Right renal pelvis (tissue), 4 donors: ENCODE data around the gene SLC26A11. TPM values are rescaled to one million over a fixed set of nuclear protein-coding genes. Genes with fewer than 3 reads are reported as not detected.
A peak's percentile ranks its signal among the peaks of the same experiment; 100 is the strongest.
"Not testable (repeated sequence)": the region's sequence is repeated elsewhere in the genome, so short reads cannot be mapped to it uniquely, and the experiment has no call there.

Experiments used
- DNase-seq, 4 donors: peaks; one replicate each; pipeline ENCODE4 v3.0.0-alpha.2; 2013; ENCODE audit warnings: low read depth in 4 of 4, low spot score in 3 of 4, missing footprints in 1 of 4
- polyA plus RNA-seq, 4 donors: library from polyadenylated mRNA; unstranded; fragments of 120-200 nt; gene quantifications; one replicate each; pipeline ENCODE4 v1.2.1, GENCODE V29; 2013; ENCODE audit not compliant: insufficient read length in 4 of 4

Gene SLC26A11
- polyA plus RNA-seq, 4 donors = 22.9 to 28.8 (median 25.7) TPM

DNA sequence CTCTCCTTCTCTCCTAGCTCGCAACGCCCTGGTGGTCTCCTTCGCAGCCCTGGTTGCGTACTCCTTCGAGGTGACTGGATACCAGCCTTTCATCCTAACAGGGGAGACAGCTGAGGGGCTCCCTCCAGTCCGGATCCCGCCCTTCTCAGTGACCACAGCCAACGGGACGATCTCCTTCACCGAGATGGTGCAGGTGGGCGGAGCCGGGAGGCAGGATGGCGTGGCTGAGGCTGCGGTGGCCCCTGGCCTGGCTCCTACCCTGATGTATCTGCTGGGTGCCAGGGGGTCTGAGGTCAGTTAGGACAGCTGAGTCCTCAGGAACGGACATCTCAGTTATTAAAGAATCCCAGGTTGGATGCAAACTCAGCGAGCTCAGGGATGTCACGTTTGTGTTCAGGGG, 16.7 kb downstream of the SLC26A11 start:
- no peak for DNase-seq

DNA sequence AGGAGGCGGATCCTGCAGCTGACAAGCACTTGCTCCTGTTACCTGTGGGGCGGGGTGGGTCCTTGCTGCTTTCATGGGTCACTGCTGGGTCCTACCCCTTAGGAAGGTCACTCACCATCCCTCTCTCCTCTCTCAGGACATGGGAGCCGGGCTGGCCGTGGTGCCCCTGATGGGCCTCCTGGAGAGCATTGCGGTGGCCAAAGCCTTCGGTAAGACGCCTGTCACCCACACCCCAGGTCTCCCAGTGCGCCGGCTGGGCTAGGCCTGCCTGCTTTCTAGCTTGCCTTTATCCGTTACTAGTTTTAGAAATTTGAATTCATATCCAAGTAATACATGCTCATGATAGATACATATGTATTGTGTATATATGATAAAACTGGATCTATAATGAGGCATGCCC, 17.2 kb downstream of the SLC26A11 start:
- no peak for DNase-seq

DNA sequence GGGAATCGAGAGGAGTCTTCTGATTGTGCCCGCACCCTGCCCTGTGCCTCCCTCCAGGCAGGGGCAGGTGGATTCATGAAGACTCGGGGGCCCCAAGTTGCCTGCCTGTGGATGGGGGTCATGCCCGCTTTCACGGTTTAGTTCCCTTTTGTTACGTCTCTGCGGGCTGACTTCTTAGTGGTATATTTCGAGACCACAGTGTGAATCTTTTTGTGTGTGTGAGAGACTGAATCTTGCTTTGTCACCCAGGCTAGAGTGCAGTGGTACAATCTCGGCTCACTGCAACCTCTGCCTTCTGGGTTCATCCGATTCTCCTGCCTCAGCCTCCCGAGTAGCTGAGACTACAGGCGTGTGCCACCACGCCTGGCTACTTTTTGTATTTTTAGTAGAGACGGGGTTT, 22.3 kb downstream of the SLC26A11 start:
- no peak for DNase-seq

DNA sequence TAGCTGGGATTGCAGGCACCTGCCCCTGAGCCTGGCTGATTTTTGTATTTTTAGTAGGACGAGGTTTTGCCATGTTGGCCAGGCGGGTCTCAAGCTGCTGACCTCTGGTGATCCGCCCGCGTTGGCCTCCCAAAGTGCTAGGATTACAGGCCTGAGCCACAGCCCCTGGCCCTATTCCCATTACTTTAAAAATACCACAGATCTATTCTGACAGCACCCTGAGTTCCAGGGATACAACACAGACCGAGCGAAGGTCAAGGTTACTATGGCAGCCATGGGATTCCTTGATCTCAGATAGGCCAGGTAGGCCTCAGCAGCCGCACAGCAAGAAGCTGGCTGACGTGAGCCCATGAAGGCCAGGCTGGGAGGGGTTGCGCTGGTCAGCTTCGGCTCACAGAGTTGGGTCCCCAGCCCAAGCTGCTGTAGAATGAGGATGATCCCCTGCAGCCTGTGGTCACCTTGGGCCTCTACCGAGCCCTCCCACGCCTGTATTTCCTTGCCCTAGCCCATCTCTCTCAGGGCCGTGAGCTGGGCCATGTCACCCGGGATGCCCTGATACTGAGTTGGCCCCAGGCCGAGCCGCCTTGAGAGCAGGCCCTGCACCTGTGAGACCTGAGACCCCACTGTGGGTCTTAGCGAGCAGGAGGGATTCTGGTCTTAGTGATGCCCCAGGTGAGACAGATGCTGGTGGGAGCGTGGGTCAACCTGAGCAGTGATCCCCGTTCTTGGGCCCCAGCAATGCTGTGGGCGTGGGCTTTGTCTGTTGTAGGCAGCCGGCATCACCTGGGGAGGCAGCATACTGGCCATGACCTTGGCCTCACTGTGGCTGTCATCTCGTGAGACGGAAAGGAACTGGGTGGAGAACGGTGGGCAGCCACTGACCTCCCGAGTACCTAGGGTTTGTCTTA, 23.6 kb downstream of the SLC26A11 start:
- DNase-seq = no peak

DNA sequence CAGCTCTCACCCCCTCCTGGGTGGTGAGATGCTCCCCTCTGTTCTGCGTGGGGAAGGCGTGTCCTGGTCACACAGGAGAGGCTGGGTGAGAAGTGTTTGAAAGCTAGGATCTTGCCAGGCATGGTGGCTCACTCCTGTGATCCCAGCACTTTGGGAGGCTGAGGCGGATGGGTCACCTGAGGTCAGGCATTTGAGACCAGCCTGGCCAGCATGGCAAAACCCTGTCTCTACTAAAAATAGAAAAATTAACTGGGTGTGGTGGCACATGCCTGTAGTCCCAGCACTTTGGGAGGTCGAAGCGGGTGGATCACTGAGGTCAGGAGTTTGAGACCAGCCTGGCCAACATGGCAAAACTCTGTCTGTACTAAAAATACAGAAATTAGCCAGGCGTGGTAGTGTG, 24.2 kb downstream of the SLC26A11 start:
- not testable (repeated sequence) for DNase-seq

DNA sequence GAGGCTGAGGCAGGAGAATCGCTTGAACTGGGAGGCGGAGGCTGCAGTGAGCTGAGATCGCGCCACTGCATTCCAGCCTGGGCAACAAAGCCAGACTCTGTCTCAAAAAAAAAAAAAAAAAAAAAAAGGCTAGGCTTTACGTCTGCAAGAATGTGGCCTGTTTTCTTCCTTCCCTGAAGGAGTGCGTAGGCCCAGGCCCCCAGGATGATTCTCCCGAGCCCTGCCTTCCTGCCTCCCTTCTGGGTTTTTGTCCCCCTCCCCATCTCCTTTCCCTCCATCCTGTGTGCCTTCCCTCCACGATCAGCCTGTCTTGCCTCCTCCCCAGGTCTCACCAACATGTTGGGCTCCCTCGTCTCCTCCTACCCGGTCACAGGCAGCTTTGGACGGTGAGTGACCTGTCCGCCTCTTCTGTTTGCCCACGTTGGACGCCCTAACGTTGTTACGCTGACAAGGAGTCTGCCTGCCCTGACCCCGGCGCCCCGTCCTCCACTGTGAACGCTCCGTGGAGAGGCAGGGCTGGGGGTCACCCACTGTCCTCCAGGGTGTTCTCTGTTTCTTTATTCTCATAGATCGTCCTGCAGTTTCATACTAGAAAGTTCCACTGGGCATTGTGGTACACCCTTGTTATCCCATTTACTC, 24.8 kb downstream of the SLC26A11 start:
- DNase-seq = no peak

DNA sequence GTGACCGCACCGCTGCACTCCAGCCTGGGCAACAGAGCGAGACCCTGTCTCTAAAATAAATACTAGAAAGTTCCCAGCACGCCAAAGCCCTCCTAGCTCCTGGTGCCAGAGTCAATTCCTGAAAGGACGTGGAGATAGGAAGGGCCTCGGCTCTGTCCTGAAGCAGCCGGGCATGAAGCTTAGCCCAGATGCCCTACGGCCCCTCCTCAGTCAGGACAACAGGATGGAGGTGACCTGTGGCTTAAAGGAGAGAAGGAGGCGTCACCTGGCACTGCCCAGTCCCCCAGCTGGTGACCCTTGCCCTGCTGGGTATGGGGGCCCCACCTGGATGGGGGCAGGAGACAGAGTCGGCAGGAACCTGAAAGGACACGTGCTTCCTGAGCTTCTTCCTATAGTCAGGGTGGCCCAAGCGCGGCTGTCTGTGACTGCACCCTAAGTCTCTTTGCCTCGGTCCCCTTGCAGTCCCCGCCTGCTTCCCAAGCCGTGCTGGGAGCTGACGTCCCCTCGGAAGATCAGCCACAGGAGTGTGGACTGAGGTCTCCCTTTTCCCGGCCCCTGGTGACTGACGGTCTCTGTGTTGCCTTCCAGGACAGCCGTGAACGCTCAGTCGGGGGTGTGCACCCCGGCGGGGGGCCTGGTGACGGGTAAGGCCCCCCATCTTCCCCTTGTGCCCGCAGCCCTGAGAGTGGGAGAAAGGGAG, 25.5 kb downstream of the SLC26A11 start:
- DNase-seq = no peak

DNA sequence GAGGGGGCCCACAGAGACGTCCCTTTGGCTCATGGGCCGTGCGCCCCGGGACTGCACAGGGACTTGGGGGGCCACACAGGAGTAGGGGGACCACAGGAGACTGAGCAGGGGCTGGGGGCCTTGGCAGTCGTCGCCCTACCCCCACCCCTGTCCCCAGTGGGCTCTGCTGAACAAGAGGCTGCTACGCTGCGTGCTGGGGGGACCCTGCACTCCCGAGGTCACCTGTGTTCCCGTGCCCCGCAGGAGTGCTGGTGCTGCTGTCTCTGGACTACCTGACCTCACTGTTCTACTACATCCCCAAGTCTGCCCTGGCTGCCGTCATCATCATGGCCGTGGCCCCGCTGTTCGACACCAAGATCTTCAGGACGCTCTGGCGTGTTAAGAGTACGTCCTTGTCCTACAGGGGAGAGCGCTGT, 26.0 kb downstream of the SLC26A11 start:
- no peak for DNase-seq

DNA sequence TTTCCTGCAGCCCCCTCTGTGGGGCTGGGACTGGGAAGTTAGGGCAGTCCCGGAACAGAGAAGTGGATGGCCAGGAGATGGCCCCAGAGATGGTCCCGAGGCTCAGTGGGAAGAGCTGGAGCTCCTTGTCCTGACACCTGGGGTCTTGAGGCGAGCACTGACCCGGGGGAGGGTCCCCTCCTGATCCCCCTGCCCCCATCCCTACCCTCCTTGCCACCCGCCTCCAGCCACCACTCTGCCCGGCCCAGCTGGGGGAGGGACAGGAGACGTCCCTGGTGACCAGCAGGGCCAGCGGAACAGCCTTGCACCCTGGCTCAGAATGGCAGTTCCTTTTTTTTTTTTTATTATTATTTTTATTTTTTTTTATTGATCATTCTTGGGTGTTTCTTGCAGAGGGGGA, 26.5 kb downstream of the SLC26A11 start:
- DNase-seq = no peak

DNA sequence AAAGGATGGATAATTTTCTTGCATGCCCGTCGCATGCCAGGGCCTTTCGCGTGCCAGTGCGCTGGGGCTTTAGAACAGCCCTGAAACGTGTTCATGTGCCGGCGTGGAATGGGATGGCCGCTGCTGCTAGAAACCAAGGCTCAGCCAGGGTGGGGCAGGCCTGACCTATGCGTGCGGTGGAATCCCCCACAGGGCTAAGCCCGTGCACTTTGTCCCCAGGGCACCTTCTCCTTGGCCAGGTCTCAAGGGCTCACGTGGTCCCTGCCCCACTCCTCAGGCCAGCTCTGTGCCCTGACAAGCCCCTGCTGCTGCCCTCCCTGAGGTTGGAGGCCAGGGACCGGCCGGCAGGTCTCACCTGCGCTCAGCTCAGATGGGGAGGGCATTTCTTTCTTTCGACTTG, 27.3 kb downstream of the SLC26A11 start:
- no peak for DNase-seq

DNA sequence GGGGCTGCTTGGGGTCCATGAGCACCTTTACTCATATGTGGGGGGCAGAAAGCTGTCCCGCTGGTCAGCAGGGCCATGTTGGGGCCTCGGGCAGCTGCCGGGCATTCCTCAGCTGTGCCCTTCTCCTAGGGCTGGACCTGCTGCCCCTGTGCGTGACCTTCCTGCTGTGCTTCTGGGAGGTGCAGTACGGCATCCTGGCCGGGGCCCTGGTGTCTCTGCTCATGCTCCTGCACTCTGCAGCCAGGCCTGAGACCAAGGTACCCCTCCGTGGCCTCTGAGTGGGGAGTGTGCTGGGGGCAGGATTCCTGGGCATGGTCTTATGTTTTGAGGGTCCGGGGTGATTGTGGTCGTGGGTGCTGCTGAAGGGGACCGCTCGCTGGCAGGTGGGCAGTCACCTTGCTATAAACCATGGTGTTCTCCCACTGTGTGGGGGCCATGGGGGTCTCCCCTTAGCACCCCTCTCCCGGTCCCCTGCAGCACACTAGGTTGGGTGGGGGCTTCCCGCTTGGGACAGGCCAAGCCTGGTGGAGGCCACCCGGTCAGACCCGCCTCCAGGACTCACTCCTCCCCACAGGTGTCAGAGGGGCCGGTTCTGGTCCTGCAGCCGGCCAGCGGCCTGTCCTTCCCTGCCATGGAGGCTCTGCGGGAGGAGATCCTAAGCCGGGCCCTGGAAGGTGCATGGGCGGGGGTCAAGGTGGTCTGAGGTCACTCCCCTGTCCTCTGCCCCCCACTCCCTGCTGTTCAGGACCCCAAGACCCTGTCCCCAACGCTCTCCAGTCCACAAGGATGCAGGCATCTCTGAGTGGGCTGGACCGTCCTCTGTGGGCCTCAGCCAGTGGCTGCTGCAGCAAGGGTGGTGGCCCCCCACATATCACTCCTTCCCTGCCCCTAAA, 28.0 kb downstream of the SLC26A11 start:
- no peak for DNase-seq

DNA sequence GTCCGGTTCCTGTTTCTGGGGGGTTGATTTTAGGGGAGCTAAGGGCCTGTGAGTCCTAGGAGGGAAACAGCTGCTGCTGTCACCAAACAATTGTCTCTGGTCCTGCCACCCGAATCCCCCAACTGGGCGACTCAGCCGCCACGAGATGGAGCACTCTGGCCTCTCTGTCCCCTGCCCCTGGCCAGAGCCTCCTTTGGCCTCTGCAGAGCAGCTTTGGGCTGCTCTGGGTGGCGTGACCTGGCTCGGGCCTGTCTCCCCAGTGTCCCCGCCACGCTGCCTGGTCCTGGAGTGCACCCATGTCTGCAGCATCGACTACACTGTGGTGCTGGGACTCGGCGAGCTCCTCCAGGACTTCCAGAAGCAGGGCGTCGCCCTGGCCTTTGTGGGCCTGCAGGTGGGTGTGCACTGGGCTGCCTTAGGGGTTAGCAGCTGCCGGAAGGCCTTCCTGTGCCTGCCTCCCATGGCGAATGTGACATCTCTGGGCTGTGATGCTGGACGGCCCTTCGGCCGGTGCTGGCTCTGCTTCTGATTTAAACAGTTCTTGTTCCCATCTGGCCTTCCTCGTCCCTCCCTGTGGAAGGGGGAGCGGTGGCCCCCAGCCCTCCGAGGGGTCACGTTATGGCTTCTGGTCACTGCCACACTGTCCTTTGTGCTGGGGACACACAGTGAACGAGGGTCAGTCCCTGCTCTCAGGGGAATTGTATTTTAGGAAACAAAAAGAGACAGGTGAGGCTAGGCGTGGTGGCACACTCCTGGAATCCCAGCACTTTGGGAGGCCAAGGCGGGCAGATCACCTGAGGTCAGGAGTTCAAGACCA, 28.9 kb downstream of the SLC26A11 start:
- no peak for DNase-seq

DNA sequence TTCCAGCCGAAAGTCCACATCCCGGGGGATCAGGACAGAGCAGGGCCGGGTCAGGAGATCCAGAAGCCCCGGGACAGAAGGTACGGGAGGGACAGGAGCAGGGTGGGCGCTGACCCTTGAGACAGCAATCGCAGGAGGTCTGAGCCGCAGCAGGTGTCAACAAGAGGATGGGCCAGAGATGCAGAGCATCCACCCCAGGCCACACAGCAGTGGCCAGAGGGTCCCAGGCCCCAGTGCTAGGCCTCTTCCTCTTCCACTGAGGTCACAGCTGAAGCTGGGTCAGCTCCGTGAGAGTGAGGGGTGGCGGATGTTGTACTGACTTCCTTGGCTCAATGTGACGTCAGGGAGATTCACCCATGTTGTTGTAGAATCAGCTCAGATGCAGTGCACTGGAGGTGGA, 31.7 kb downstream of the SLC26A11 start:
- no peak for DNase-seq

DNA sequence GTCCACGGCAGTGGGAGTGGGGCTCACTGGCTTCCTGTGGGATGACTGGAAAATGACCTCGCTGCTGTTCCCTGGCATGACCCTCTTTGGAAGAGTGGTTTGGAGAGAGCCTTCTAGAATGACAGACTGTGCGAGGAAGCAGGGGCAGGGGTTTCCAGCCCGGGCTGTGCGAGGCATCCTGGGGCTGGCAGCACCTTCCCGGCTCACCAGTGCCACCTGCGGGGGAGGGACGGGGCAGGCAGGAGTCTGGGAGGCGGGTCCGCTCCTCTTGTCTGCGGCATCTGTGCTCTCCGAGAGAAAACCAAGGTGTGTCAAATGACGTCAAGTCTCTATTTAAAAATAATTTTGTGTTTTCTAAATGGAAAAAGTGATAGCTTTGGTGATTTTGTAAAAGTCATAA, 32.6 kb downstream of the SLC26A11 start:
- no peak for DNase-seq

DNA sequence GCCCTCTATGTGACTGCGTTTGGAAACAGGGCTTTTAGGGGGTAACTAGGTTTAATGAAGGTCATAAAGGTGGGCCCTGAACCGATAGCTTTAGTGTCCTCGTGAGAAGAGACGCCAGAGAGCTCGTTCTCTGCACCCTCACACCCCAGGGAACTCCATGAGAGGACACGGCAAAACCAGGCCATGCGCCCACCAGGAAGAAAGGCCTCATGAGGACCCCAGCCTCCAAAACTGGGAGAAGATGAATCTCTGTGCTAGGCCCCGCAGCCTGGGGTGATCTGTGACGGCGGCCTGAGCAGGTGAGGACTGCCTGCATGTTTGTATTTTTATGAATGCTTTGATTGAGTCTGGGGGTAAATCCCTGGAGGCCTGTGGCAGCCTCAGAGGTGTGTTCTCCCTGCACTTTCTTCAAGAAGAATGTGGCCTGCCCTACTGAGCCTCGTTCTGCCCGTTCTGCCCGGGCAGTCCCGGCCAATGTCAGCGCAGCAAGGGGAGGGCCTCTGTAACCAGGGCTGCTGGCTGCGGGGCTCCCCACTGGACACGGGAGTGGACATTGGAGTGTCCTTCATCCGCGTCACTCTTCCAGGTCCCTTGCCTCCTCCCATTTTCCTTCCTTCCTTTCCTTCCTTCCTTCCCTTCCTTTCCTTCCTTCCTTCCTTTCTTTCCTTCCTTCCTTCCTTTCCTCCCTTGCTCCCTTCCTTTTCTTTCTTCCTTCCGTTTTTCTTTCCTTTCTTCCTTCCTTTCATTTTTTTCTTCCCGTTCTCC, 33.6 kb downstream of the SLC26A11 start:
- no peak for DNase-seq

DNA sequence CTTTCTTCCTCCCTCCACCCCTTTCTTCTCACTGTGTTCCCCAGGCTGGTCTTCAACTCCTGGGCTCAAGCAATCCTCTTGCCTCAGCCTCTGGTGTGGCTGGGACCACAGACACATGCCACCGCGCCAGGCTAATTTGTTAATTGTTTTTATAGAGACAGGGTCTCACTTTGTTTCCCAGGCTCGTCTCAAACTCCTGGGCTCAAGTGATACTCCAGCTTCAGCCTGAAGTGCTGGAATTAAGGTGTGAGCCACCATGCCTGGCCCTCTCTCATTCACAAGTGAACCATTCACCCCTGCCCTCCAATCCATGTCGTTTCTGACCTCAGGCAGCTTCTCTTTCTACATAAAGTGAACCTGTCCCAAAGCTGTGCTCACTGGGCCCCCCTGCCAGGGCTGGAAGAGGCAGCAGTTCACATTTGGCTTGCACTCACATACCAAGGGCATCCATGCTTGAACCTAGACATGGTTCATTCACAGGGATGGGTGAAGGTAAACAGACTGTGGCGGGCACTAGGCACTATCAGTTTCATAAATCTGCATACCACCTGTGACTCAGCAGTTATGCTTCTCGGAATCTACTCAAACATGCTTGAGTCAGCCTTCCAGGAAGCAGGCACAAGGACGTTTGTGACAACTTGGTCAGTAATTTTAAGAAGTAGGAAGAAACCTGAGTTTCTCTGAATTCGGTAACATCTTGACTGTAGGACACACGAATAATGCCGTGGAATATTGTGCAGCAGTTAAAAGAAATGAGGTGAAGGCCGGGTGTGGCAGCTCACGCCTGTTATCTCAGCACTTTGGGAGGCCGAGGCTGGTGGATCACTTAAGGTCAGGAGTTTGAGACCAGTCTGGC, 34.4 kb downstream of the SLC26A11 start:
- DNase-seq = peak in 1 of 4 donors; percentile 70

DNA sequence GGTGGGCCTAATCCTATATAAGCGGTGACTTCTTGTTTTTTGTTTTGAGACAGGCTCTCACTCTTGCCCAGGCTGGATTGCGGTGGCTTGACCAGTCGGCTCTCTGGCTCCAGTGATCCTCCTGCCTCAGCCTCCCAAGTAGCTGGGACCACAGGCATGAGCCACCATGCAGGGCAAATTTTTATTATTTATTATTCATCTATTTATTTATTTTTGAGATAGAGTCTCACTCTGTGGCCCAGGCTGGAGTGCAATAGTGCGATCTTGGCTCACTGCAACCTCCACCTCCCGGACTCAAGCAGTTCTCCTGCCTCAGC, 35.8 kb downstream of the SLC26A11 start:
- DNase-seq = no peak

DNA sequence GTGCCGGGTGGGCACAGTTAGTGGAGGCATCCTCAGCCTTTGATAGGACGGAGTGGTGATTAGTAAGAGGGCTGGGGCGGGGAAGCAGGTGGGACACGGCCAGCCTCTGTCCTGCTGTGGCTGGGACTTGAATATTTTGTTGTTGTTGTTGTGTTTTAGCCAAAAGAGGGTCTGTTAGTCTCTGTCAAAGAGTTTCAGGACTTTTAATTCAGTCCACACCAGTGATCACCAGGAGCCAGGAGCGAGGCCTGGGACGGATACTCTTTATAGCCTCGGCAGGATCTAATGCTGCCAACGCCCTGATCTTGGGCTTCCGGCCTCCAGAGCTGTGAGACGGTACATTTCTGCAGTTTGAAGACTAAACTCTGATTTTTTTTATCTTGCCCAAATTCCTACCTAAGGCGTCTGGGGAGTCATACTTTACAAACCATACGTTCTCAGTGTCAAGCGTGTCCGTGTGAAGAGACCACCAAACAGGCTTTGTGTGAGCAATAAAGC, 37.5 kb downstream of the SLC26A11 start:
- DNase-seq = no peak
